ENCODE data around the gene COLEC11.

The COLEC11 gene

DNA sequence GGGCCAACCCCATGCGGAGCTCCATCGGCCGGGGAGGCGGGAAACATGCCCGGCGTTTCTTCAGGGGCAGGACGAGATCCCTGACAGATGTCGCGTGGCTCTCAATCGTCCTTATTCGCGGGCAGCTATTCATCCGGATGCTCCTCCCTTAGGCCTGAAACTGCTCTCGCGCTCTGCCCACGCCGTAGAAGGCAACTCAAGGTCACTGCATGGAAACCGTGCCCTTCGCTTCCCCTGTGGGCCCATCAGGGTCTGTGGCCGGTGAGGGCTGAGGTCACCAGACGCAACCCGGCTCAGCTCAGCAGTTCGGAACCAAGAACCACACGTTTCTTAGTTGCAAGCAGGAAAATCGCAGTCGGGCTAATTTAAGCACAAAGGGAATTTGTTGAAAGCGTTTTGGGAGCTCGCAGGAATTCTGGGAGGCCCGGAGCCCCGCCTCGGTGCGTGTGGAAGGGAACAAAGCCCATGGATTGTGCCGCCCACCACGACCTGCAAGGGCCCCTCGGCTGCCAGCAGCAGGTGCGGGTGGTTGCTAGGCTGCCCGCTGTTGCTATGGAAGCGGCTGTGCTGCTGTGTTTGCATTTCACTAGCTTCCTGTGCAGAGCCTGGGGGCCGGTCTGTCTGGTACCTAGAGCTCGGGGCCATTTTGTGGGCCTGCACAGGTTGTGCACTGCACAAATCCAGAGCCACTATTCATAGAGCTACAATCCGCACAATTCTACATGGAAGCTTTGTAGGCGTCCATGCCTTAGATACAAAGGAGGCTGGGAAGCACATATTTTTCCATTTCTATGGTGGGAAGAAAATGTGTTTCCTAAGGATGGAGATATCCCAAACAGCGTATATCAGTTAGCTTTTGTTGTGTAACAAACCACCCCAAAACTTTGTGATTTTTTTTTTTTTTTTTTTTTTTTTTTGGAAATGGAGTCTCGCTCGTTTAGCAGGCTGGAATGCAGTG lies 57.1 kb downstream of the COLEC11 start:
- peak; percentile 36 for DNase-seq (ENCODE audit: low read depth)
- H3K4me3 ChIP-seq (ENCODE audit: low read length): peak overlapping the region; percentile 19
- TF ChIP-seq, protein P1, sequence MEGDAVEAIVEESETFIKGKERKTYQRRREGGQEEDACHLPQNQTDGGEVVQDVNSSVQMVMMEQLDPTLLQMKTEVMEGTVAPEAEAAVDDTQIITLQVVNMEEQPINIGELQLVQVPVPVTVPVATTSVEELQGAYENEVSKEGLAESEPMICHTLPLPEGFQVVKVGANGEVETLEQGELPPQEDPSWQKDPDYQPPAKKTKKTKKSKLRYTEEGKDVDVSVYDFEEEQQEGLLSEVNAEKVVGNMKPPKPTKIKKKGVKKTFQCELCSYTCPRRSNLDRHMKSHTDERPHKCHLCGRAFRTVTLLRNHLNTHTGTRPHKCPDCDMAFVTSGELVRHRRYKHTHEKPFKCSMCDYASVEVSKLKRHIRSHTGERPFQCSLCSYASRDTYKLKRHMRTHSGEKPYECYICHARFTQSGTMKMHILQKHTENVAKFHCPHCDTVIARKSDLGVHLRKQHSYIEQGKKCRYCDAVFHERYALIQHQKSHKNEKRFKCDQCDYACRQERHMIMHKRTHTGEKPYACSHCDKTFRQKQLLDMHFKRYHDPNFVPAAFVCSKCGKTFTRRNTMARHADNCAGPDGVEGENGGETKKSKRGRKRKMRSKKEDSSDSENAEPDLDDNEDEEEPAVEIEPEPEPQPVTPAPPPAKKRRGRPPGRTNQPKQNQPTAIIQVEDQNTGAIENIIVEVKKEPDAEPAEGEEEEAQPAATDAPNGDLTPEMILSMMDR (IDR thresholded peaks at IDR 0.05; ENCODE audit: insufficient read depth, low read depth, low read length, missing control alignments): no peak

DNA sequence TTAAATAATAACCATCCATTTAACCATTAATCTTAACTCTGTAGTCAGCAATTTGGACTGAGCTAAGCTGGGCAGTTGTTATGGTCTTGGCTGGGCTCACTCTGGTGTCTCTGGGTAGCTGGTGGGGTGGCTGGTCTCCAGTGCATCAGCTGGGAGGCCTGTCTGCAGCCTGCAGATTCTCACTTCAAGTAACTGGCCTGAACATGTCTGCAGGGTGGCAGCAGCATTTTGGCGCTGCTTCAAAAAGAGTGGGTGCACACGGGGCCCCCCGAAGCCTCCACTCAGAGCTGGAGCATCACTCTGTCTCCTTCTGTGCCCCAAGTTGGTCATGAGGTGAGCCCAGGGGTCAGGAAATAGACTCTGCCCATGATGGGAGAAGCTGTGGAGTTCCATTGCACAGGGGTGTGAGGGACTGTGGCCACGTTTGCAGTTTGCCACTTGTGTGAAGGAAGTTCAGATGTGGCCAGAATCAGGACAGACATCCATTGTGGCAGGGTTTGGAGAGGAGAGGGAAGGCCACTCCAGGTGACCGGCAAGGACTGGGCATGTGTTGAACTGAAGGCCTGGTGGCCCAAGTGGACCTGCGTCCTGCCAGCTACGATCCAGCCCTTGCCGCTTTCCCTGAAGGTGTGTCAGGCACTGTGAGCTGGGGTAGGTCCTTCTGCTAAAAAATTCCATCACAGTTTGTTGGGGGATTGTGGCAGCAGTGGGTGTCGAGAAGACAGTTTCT lies 58.1 kb downstream of the COLEC11 start:
- TF ChIP-seq, protein P1 (IDR thresholded peaks at IDR 0.05; ENCODE audit: insufficient read depth, low read depth, low read length, missing control alignments): no peak

DNA sequence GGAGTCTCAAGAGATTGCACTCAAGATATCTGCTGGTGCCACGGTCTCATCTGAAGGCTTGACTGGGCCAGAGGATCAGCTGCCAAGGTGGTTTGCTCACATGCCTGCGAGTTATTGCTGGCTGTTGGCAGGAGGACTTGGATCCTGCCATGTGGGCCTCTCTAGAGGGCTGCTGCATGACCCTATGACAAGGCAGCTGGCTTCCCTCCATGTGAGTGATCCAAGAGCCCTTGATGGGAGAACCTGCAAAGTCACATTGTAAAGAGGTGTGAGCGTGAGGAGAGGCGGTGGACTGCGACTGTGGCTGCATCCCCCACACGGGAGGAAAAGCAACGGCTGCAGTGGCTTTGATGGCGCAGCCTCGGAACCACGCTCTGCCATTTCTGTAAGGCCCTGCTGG lies 59.1 kb downstream of the COLEC11 start:
- DNase-seq (ENCODE audit: low read depth): no peak
- H3K4me3 ChIP-seq (ENCODE audit: low read length): no peak overlapping the region
- TF ChIP-seq, protein P1 (IDR thresholded peaks at IDR 0.05; ENCODE audit: insufficient read depth, low read depth, low read length, missing control alignments): no peak

More for the DNA sequence above, 58.1 kb downstream of the COLEC11 start:
- H3K4me3 ChIP-seq (ENCODE audit: low read length): no peak overlapping the region
- DNase-seq (ENCODE audit: low read depth): no peak

DNA sequence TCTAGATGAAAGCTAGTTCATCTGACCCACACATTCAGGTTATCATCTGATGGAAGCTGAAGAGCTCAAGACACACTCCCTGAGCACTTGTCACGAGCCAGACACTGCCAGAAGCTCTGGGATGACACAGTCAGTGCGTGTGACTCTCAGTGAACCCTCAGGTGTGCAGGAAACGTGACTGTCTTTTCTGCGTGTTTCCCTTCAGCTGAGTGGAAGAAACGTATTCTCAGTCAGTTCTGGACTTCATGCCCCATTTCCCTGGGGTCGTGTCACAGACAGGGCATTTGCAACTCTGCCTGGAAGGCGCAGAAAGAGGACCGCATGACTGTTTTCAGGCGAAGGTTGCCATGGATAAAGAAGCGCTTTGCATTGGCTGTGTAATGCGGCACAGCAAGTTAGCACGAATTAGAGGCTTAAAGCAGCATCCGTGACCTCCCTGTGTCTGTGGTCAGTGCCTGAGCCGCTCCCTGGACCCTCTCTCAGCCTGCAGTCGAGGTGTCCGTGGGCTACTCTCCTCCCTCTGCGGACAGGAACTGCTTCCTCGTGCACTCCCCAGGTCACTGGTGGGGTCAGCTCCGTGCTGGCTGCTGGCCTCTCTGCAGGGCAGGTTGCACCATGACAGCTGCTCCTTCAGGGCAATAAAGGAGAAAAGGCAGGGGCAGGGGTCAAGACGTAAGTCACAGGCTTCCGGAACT lies 59.8 kb downstream of the COLEC11 start:
- TF ChIP-seq, protein P1 (IDR thresholded peaks at IDR 0.05; ENCODE audit: insufficient read depth, low read depth, low read length, missing control alignments): no peak
- no peak overlapping the region for H3K4me3 ChIP-seq (ENCODE audit: low read length)
- no peak for DNase-seq (ENCODE audit: low read depth)

DNA sequence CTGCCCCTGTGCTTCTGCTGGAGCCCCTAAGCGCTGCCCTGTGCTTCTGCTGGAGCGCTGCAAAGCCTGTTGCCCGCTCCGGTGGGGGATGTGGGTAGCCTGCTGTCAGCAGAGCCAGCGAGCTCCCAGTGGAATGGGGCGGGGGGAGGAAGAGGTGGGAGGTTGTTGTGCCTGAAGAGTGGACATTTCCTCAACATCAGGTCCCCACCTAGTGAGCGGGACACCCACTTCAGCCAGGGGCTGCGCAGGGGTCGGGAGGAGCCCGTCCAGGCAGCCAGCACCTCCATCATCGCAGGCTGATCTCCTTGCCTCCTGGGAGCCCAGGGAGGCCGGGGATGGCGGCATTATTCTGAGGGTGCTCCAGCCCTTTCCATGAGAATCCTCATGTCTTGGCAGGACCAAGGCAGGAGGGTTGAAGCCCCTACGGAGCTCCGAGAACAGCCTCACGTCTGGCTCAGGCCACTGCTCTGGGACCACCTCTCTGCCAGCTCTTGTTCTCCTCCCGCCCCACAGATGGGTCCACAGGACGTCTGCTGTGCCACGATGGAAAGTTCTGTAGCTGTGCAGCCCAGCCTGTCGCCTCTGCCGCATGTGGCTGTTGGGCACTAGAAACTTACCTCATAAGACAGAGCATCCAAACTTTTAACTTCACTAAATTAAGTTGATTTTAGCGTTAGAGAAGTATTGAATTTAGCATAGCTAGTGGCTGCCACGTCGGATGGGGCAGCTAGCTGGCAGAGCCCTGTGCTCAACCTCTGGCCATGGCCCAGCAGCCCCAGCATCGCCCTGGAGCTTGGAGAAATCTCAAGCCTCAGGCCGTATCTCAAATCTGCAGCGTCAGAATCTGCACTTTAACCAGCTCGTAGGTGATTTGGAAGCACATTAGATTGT lies 61.2 kb downstream of the COLEC11 start:
- no peak for DNase-seq (ENCODE audit: low read depth)
- TF ChIP-seq, protein P1 (IDR thresholded peaks at IDR 0.05; ENCODE audit: insufficient read depth, low read depth, low read length, missing control alignments): no peak
- no peak overlapping the region for H3K4me3 ChIP-seq (ENCODE audit: low read length)

All from epithelial cell of esophagus (primary cell).